HG03354 (cell line): ENCODE data around the gene SMIM23.

Experiments used
- ATAC-seq: cut with Tn5 transposase; IDR thresholded peaks from one replicate; pipeline ENCODE4 v1.9.1; 2021; ENCODE audit warnings: mild to moderate bottlenecking; ENCODE audit not compliant: unreplicated experiment, poor library complexity, severe bottlenecking

SMIM23 gene

GRCh38 chr5:171785517-171785916 is at the start of gene SMIM23:
Gene SMIM23, plus strand, starts transcription at chr5:171785817. Its CDS starts 55 bp downstream, at chr5:171785872.
- ATAC-seq: no peak

GRCh38 chr5:171736976-171737891 is 48.4 kb upstream of the SMIM23 start:
- no peak for ATAC-seq

GRCh38 chr5:171738501-171738900 is 47.1 kb upstream of the SMIM23 start:
- no peak for ATAC-seq

GRCh38 chr5:171739271-171739670 is 46.3 kb upstream of the SMIM23 start:
- ATAC-seq: no peak

- peak; percentile 21 for ATAC-seq
Measured at GRCh38 chr5:171743436-171744076, 42.1 kb upstream of the SMIM23 start.

- no peak for ATAC-seq
Measured at GRCh38 chr5:171744264-171744663, 41.4 kb upstream of the SMIM23 start.

- no peak for ATAC-seq
Measured at GRCh38 chr5:171744882-171745281, 40.7 kb upstream of the SMIM23 start.

GRCh38 chr5:171745602-171746001 is 40.0 kb upstream of the SMIM23 start:
- ATAC-seq: no peak

- no peak for ATAC-seq
Measured at GRCh38 chr5:171747061-171747859, 38.4 kb upstream of the SMIM23 start.

GRCh38 chr5:171748720-171749119 is 36.9 kb upstream of the SMIM23 start:
- ATAC-seq: no peak

- no peak for ATAC-seq
Measured at GRCh38 chr5:171749365-171749764, 36.3 kb upstream of the SMIM23 start.

- ATAC-seq: no peak
Measured at GRCh38 chr5:171750311-171750788, 35.3 kb upstream of the SMIM23 start.

- no peak for ATAC-seq
Measured at GRCh38 chr5:171755354-171755821, 30.2 kb upstream of the SMIM23 start.

- no peak for ATAC-seq
Measured at GRCh38 chr5:171757853-171758535, 27.6 kb upstream of the SMIM23 start.

GRCh38 chr5:171759777-171760176 is 25.8 kb upstream of the SMIM23 start:
- ATAC-seq: no peak

- ATAC-seq: no peak
Measured at GRCh38 chr5:171762021-171762608, 23.5 kb upstream of the SMIM23 start.

- no peak for ATAC-seq
Measured at GRCh38 chr5:171762903-171763302, 22.7 kb upstream of the SMIM23 start.

- no peak for ATAC-seq
Measured at GRCh38 chr5:171764265-171764664, 21.4 kb upstream of the SMIM23 start.

GRCh38 chr5:171766875-171767274 is 18.7 kb upstream of the SMIM23 start:
- no peak for ATAC-seq
